ENCODE measurements around the gene PRDM16. TPM values are rescaled to one million over a fixed set of nuclear protein-coding genes. Genes with fewer than 3 reads are reported as not detected.

The PRDM16 gene
- polyA plus RNA-seq, 1 donor from 2014 or later = 0.21 TPM

DNA sequence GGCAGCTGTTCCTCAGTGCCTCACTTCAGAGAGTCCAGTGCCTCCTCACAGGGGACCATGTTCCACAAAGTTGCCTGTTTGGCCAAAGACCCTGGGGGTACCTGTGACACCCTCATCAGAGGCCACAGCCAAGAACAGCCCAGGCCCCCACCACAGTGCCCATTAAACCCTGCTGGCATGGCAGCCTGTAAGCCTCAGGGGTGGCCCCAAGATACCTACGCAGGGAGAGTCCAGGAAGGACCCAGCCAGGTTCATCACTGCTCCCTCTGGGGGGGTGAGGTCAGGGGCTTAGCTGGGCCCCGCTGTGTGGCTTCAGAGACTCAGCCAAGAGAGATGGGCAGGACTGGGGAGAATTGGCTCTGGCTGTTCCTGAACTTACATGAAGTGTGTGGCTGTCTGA lies 19.1 kb upstream of the PRDM16 start:
- no peaks in the 10 kb centered on the region for H3K9me2 ChIP-seq (ENCODE audit: insufficient read depth, low read length)
- no peak overlapping the region for H3K9ac ChIP-seq (ENCODE audit: low read length)
- no peaks in the 10 kb centered on the region for H3K79me2 ChIP-seq (replicated peaks; ENCODE audit: insufficient read depth, low read length)
- no peak overlapping the region for H3K4me2 ChIP-seq (ENCODE audit: low read length)
- H3F3A ChIP-seq (ENCODE audit: insufficient read depth, low read length, poor library complexity, severe bottlenecking) = no peaks in the 10 kb centered on the region
- H3K27me3 ChIP-seq (ENCODE audit: insufficient read depth, low read depth, low read length) = peaks cover 2% of the 10 kb centered on the region
- H2AFZ ChIP-seq (ENCODE audit: low read depth, low read length) = no peak overlapping the region
- peaks cover 5% of the 10 kb centered on the region for H3K9me3 ChIP-seq (ENCODE audit: low read length)
- no peak overlapping the region for H3K4me3 ChIP-seq (ENCODE audit: low read length)
- no peak overlapping the region for H3K27ac ChIP-seq (ENCODE audit: low read length)
- no peaks in the 10 kb centered on the region for H4K20me1 ChIP-seq (ENCODE audit: insufficient read depth)
- no peaks in the 10 kb centered on the region for H3K36me3 ChIP-seq (ENCODE audit: insufficient read depth, low read length)
- TF ChIP-seq POLR2AphosphoS5 (IDR thresholded peaks at IDR 0.05) (no peak), EZH2 (IDR thresholded peaks at IDR 0.05; ENCODE audit: borderline replicate concordance, insufficient read depth, low read length, poor library complexity, severe bottlenecking) (no peak), MXI1 (conservative IDR thresholded peaks at IDR 0.05; ENCODE audit: poor library complexity, severe bottlenecking) (no peak), SMC3 (conservative IDR thresholded peaks at IDR 0.05; ENCODE audit: poor library complexity) (no peak)
- TF ChIP-seq, protein P1, sequence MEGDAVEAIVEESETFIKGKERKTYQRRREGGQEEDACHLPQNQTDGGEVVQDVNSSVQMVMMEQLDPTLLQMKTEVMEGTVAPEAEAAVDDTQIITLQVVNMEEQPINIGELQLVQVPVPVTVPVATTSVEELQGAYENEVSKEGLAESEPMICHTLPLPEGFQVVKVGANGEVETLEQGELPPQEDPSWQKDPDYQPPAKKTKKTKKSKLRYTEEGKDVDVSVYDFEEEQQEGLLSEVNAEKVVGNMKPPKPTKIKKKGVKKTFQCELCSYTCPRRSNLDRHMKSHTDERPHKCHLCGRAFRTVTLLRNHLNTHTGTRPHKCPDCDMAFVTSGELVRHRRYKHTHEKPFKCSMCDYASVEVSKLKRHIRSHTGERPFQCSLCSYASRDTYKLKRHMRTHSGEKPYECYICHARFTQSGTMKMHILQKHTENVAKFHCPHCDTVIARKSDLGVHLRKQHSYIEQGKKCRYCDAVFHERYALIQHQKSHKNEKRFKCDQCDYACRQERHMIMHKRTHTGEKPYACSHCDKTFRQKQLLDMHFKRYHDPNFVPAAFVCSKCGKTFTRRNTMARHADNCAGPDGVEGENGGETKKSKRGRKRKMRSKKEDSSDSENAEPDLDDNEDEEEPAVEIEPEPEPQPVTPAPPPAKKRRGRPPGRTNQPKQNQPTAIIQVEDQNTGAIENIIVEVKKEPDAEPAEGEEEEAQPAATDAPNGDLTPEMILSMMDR (IDR thresholded peaks at IDR 0.05; ENCODE audit: poor library complexity, severe bottlenecking) = no peak

DNA sequence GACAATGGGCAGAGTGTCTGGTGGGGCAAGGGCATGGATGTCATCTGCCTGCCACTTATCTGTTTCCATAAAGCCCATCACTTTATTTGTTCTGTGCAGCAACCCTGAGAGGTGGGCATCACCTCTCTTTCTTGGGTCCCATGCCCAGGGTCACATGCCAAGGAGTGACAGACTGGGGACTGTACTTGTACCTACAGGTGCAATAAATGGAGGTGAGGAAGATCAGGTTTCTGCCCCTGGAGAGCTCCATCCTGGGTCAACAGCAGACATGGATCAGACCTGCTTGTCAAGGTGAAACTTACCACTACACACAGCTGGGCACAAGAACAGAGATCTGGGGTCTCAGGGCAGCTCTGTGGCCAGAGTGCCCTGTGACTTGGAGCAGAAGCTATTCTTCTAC lies 18.4 kb upstream of the PRDM16 start:
- no peak overlapping the region for H3K4me3 ChIP-seq (ENCODE audit: low read length)
- H3K4me2 ChIP-seq (ENCODE audit: low read length) = no peak overlapping the region
- peaks cover 2% of the 10 kb centered on the region for H3K27me3 ChIP-seq (ENCODE audit: insufficient read depth, low read depth, low read length)
- no peak for TF ChIP-seq POLR2AphosphoS5 (IDR thresholded peaks at IDR 0.05)
- no peak for TF ChIP-seq EZH2 (IDR thresholded peaks at IDR 0.05; ENCODE audit: borderline replicate concordance, insufficient read depth, low read length, poor library complexity, severe bottlenecking)
- no peak for TF ChIP-seq SMC3 (conservative IDR thresholded peaks at IDR 0.05; ENCODE audit: poor library complexity)
- TF ChIP-seq, protein P2, sequence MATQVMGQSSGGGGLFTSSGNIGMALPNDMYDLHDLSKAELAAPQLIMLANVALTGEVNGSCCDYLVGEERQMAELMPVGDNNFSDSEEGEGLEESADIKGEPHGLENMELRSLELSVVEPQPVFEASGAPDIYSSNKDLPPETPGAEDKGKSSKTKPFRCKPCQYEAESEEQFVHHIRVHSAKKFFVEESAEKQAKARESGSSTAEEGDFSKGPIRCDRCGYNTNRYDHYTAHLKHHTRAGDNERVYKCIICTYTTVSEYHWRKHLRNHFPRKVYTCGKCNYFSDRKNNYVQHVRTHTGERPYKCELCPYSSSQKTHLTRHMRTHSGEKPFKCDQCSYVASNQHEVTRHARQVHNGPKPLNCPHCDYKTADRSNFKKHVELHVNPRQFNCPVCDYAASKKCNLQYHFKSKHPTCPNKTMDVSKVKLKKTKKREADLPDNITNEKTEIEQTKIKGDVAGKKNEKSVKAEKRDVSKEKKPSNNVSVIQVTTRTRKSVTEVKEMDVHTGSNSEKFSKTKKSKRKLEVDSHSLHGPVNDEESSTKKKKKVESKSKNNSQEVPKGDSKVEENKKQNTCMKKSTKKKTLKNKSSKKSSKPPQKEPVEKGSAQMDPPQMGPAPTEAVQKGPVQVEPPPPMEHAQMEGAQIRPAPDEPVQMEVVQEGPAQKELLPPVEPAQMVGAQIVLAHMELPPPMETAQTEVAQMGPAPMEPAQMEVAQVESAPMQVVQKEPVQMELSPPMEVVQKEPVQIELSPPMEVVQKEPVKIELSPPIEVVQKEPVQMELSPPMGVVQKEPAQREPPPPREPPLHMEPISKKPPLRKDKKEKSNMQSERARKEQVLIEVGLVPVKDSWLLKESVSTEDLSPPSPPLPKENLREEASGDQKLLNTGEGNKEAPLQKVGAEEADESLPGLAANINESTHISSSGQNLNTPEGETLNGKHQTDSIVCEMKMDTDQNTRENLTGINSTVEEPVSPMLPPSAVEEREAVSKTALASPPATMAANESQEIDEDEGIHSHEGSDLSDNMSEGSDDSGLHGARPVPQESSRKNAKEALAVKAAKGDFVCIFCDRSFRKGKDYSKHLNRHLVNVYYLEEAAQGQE (IDR thresholded peaks at IDR 0.05; ENCODE audit: borderline replicate concordance) = no peak
- TF ChIP-seq, protein P1 (IDR thresholded peaks at IDR 0.05; ENCODE audit: poor library complexity, severe bottlenecking) = no peak
- TF ChIP-seq TAF1 (IDR thresholded peaks at IDR 0.05; ENCODE audit: low read depth) = no peak
- no peak for TF ChIP-seq MXI1 (conservative IDR thresholded peaks at IDR 0.05; ENCODE audit: poor library complexity, severe bottlenecking)
- no peak for TF ChIP-seq RAD21 (conservative IDR thresholded peaks at IDR 0.05)
- TF ChIP-seq EP300 (conservative IDR thresholded peaks at IDR 0.05; ENCODE audit: poor library complexity, severe bottlenecking) = no peak
- H2AFZ ChIP-seq (ENCODE audit: low read depth, low read length) = no peak overlapping the region
- no peaks in the 10 kb centered on the region for H3F3A ChIP-seq (ENCODE audit: insufficient read depth, low read length, poor library complexity, severe bottlenecking)
- no peaks in the 10 kb centered on the region for H3K9me3 ChIP-seq (ENCODE audit: low read length)
- no peaks in the 10 kb centered on the region for H3K79me2 ChIP-seq (replicated peaks; ENCODE audit: insufficient read depth, low read length)
- no peak overlapping the region for H3K27ac ChIP-seq (ENCODE audit: low read length)
- no peak overlapping the region for H3K9ac ChIP-seq (ENCODE audit: low read length)
- no peaks in the 10 kb centered on the region for H3K9me2 ChIP-seq (ENCODE audit: insufficient read depth, low read length)
- H3K36me3 ChIP-seq (ENCODE audit: insufficient read depth, low read length) = no peaks in the 10 kb centered on the region
- no peaks in the 10 kb centered on the region for H4K20me1 ChIP-seq (ENCODE audit: insufficient read depth)

Data from neural cell (in vitro differentiated cells).